ENCODE measurements around the gene ABLIM2. TPM values are rescaled to one million over a fixed set of nuclear protein-coding genes. Genes with fewer than 3 reads are reported as not detected.

Gene ABLIM2
- total RNA-seq, 1 experiment from 2014 or later: 1.0 TPM

DNA sequence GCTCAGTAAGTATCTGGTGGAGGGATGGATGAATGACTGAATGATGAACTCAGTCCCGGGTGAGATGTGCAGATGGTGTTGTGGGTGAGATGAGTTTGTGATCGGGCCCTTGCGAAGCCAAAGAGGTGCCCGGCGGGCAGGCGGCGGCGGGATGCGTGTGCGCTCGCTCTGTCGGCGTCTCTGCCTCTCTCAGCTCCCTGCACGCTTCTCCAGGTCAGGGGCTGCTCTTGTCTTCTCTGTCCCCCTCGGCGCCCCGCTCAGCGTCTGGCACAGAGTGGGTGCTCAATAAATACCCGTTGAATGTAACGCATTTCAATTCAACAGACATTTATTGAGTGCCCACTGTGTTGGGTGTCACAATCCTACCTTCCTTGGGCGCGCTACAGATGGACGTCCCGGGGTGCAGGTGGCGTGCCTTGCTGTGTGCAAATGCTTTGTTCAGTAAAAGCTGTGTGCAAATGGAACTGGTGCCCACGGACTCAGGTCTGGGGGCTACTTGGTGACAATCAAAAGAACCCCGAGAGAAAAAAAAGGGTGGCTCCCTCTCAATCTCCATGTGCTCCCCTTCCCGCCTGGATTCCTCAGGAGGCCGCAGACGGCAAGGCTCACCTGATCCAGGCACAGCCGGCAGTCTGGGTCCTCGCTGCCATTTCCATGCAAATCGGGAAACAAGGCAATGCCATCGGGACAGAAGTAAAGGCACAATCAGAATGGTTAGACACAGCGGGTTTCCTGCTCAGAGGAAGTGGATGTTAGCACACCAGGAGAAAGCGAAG is 153.4 kb downstream of the ABLIM2 start:
- H3K27ac Mint-ChIP-seq: peak overlapping the region in 2 of 3 experiments; percentile 31 to 36; a peak in 2 of 7 replicates
- Histone ChIP-seq H3K4me2 (ENCODE audit: insufficient read depth, insufficient read length, low read length) (no peak overlapping the region), H3K27ac (ENCODE audit: insufficient read length, low read depth, low read length) (no peak overlapping the region), H3K18ac (ENCODE audit: insufficient read length, low read depth, low read length) (no peak overlapping the region), H3K9ac (ENCODE audit: extremely low read depth, insufficient read length, low read length) (no peak overlapping the region), H3K79me2 (ENCODE audit: insufficient read depth, low read length) (no peaks in the 10 kb centered on the region), H4K5ac (ENCODE audit: insufficient read length, low read depth, low read length) (no peak overlapping the region), H2AFZ (ENCODE audit: low read length) (no peak overlapping the region), H2BK12ac (ENCODE audit: insufficient read length, low read depth, low read length) (no peak overlapping the region), H4K8ac (replicated peaks; ENCODE audit: insufficient read length, low read depth, low read length) (no peak overlapping the region), H2BK20ac (ENCODE audit: low read depth, low read length, poor library complexity, severe bottlenecking) (no peak overlapping the region), H4K20me1 (ENCODE audit: control insufficient read depth, insufficient read depth, insufficient read length) (no peaks in the 10 kb centered on the region), H3T11ph (ENCODE audit: low read length) (no peak overlapping the region), H2BK120ac (ENCODE audit: low read depth, low read length, poor library complexity, severe bottlenecking) (no peak overlapping the region), H2BK5ac (ENCODE audit: insufficient read length, low read length) (no peak overlapping the region), H3K56ac (ENCODE audit: insufficient read length, low read depth, low read length) (no peak overlapping the region), H3K79me1 (ENCODE audit: insufficient read depth, low read depth, low read length, poor library complexity, severe bottlenecking) (no peaks in the 10 kb centered on the region), H3K23me2 (ENCODE audit: insufficient read length, low read depth, low read length, poor library complexity, severe bottlenecking) (no peaks in the 10 kb centered on the region), H3K14ac (ENCODE audit: insufficient read depth, low read length) (no peak overlapping the region), H2BK15ac (ENCODE audit: low read depth, low read length) (no peak overlapping the region), H2AK5ac (ENCODE audit: insufficient read length, low read length) (no peak overlapping the region), H3K23ac (ENCODE audit: insufficient read length, low read depth, low read length) (no peak overlapping the region), H3K4ac (ENCODE audit: low read depth, low read length) (no peak overlapping the region), H3K9me3 (ENCODE audit: control insufficient read depth, low read depth, low read length) (no peaks in the 10 kb centered on the region), H3K27me3 (ENCODE audit: insufficient read depth, low read length) (no peaks in the 10 kb centered on the region), H4K91ac (ENCODE audit: insufficient read length, low read depth, low read length) (no peak overlapping the region), H3K4me1 (ENCODE audit: insufficient read depth, low read length) (no peaks in the 10 kb centered on the region)
- no peak overlapping the region; a peak in 1 of 5 replicates for H3K4me3 Mint-ChIP-seq
- TF ChIP-seq, protein P1, sequence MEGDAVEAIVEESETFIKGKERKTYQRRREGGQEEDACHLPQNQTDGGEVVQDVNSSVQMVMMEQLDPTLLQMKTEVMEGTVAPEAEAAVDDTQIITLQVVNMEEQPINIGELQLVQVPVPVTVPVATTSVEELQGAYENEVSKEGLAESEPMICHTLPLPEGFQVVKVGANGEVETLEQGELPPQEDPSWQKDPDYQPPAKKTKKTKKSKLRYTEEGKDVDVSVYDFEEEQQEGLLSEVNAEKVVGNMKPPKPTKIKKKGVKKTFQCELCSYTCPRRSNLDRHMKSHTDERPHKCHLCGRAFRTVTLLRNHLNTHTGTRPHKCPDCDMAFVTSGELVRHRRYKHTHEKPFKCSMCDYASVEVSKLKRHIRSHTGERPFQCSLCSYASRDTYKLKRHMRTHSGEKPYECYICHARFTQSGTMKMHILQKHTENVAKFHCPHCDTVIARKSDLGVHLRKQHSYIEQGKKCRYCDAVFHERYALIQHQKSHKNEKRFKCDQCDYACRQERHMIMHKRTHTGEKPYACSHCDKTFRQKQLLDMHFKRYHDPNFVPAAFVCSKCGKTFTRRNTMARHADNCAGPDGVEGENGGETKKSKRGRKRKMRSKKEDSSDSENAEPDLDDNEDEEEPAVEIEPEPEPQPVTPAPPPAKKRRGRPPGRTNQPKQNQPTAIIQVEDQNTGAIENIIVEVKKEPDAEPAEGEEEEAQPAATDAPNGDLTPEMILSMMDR (conservative IDR thresholded peaks at IDR 0.05): no peak
- DNase-seq: no peak
- no CpG with 5 or more reads among the region's 36 CpGs for WGBS (ENCODE audit: extremely low coverage, insufficient read length, low lambda C conversion rate)
- no peaks in the 10 kb centered on the region for H3K36me3 Mint-ChIP-seq (ENCODE audit: insufficient read depth in 1 of 3, low read depth in 3 of 3)
- no peaks in the 10 kb centered on the region; a peak in 1 of 5 replicates for H3K9me3 Mint-ChIP-seq
- peaks cover 10 to 16% of the 10 kb centered on the region in 2 experiments for H3K4me1 Mint-ChIP-seq
- peaks cover 2% of the 10 kb centered on the region for H3K27me3 Mint-ChIP-seq (ENCODE audit: low read depth)
